HL-60 (cell line): ENCODE results near the gene INTS4.

Experiments used
- CTCF ChIP-seq: IDR thresholded peaks from one replicate; pipeline ENCODE4 v1.5.1; 2011; ENCODE audit warnings: low read length, control low read depth, inconsistent platforms; ENCODE audit not compliant: insufficient read depth
- GABPA ChIP-seq: IDR thresholded peaks from 2 replicates; pipeline ENCODE4 v1.6.1; 2012; ENCODE audit warnings: low read depth
- POLR2AphosphoS5 ChIP-seq: IDR thresholded peaks from 2 replicates; pipeline ENCODE4 v1.6.1; 2012; ENCODE audit warnings: low read depth
- REST ChIP-seq: IDR thresholded peaks from 2 replicates; pipeline ENCODE4 v1.6.1; 2012; ENCODE audit warnings: low read depth; ENCODE audit not compliant: insufficient replicate concordance

GRCh38 chr11:77884186-77884828, 110.2 kb downstream of the INTS4 start:
- TF ChIP-seq POLR2AphosphoS5 (no peak), CTCF (no peak), GABPA (no peak), REST (no peak)
